IMR-90 (cell line): ENCODE measurements around the gene C2CD4C. TPM values are rescaled to one million over a fixed set of nuclear protein-coding genes. Genes with fewer than 3 reads are reported as not detected.

ENCODE experiments used
- ATAC-seq: fragments of 200-7000 bp; cut with Tn5 transposase; 2 replicates; pipeline ENCODE4 v1.9.1; 2020; ENCODE audit warnings: low read depth, mild to moderate bottlenecking, moderate library complexity
- BruUV-seq: library from RNA; stranded (reverse); fragments of 400-500 nt; replicated peaks from 2 replicates; lab custom pipeline; 2021; lab: Mats Ljungman, UMichigan
- CTCF ChIA-PET: fragments of 300-600 bp; formaldehyde crosslinking; extraction: SDS; loops from one replicate; lab custom pipeline; 2021; ENCODE audit warnings: antibody characterized with exemption; lab: Yijun Ruan, JAX
- POLR2A ChIA-PET: fragments of 300-600 bp; sonication (Branson Sonifier 250); formaldehyde crosslinking; loops from one replicate; lab custom pipeline; 2022; ENCODE audit warnings: antibody characterized with exemption; ENCODE audit not compliant: unreplicated experiment; lab: Charles Lee
- DNase-seq: peaks from one replicate; pipeline ENCODE4 v3.0.0; 2013
- H2AFZ ChIP-seq: replicated peaks from 2 replicates; pipeline ENCODE3; 2013; ENCODE audit warnings: low read length, mild to moderate bottlenecking; ENCODE audit not compliant: poor library complexity
- H2AK5ac ChIP-seq: 2 replicates; pipeline ENCODE4 v1.6.1; 2013; ENCODE audit warnings: low read depth, low read length, inconsistent platforms
- H2AK9ac ChIP-seq: replicated peaks from 2 replicates; pipeline ENCODE3; 2013; ENCODE audit warnings: mild to moderate bottlenecking, low read depth, low read length, moderate library complexity; ENCODE audit not compliant: poor library complexity
- H2BK120ac ChIP-seq: 2 replicates; pipeline ENCODE4 v1.6.1; 2013; ENCODE audit warnings: low read depth, low read length, inconsistent platforms
- H2BK15ac ChIP-seq: 3 replicates; pipeline ENCODE4 v1.6.1; 2013; ENCODE audit warnings: low read depth, low read length, inconsistent platforms
- H2BK20ac ChIP-seq: 2 replicates; pipeline ENCODE4 v1.6.1; 2013; ENCODE audit warnings: low read depth, mild to moderate bottlenecking, inconsistent platforms, low read length, moderate library complexity
- H2BK5ac ChIP-seq: 2 replicates; pipeline ENCODE4 v1.6.1; 2013; ENCODE audit warnings: mild to moderate bottlenecking, low read depth, low read length, inconsistent platforms; ENCODE audit not compliant: poor library complexity, severe bottlenecking
- H3K14ac ChIP-seq: replicated peaks from 2 replicates; pipeline ENCODE4 v1.6.1; 2013; ENCODE audit warnings: low read depth, low read length, inconsistent platforms
- H3K18ac ChIP-seq: 2 replicates; pipeline ENCODE4 v1.6.1; 2013; ENCODE audit warnings: low read depth, low read length, control low read depth
- H3K23ac ChIP-seq: 2 replicates; pipeline ENCODE4 v1.6.1; 2013; ENCODE audit warnings: low read depth, low read length, inconsistent platforms
- H3K27ac ChIP-seq: 2 replicates; pipeline ENCODE4 v1.5.1; 2013; ENCODE audit warnings: mild to moderate bottlenecking, control low read depth, low read length; ENCODE audit not compliant: insufficient read depth
- H3K27me3 ChIP-seq: 2 replicates; pipeline ENCODE4 v1.6.1; 2013; ENCODE audit warnings: low read length; ENCODE audit not compliant: control insufficient read depth, insufficient read depth
- H3K36me3 ChIP-seq: 2 replicates; pipeline ENCODE4 v1.6.1; 2013; ENCODE audit warnings: low read length, mixed read lengths; ENCODE audit not compliant: control insufficient read depth, insufficient read depth
- H3K4ac ChIP-seq: 2 replicates; pipeline ENCODE4 v1.6.1; 2013; ENCODE audit warnings: low read depth, low read length, inconsistent platforms
- H3K4me1 ChIP-seq: 2 replicates; pipeline ENCODE4 v1.6.1; 2013; ENCODE audit warnings: low read length, mixed read lengths; ENCODE audit not compliant: control insufficient read depth, insufficient read depth
- H3K4me2 ChIP-seq: 2 replicates; pipeline ENCODE4 v1.6.1; 2013; ENCODE audit warnings: low read depth, mild to moderate bottlenecking, control low read depth, low read length, moderate library complexity
- H3K4me3 ChIP-seq: 2 replicates; pipeline ENCODE4 v1.5.1; 2013; ENCODE audit warnings: low read depth, mild to moderate bottlenecking, control low read depth, low read length, moderate library complexity; ENCODE audit not compliant: insufficient read depth
- H3K56ac ChIP-seq: 2 replicates; pipeline ENCODE4 v1.6.1; 2013; ENCODE audit warnings: low read length, inconsistent platforms; ENCODE audit not compliant: insufficient read depth; ENCODE audit errors: extremely low read depth
- H3K79me1 ChIP-seq, 2 experiments: 2 replicates each; pipeline ENCODE4 v1.6.1; 2013; ENCODE audit warnings: low read length in 2 of 2, inconsistent platforms in 1 of 2, low read depth in 1 of 2
- H3K9ac ChIP-seq: 2 replicates; pipeline ENCODE4 v1.6.1; 2013; ENCODE audit warnings: low read depth, low read length, control low read depth
- H3K9me1 ChIP-seq: 2 replicates; pipeline ENCODE4 v1.6.1; 2013; ENCODE audit warnings: low read length, inconsistent platforms; ENCODE audit not compliant: insufficient read depth
- H3K9me3 ChIP-seq: 2 replicates; pipeline ENCODE4 v1.6.1; 2013; ENCODE audit warnings: low read length; ENCODE audit not compliant: control insufficient read depth, insufficient read depth
- H4K20me1 ChIP-seq: 2 replicates; pipeline ENCODE4 v1.6.1; 2013; ENCODE audit warnings: low read length, inconsistent platforms; ENCODE audit not compliant: insufficient read depth
- H4K5ac ChIP-seq: 2 replicates; pipeline ENCODE4 v1.6.1; 2013; ENCODE audit warnings: mild to moderate bottlenecking, low read depth, low read length, control low read depth
- H4K8ac ChIP-seq, 2 experiments: 2 replicates each; pipeline ENCODE4 v1.6.1; 2013; ENCODE audit warnings: low read depth in 2 of 2, low read length in 2 of 2, control low read depth in 1 of 2, inconsistent platforms in 1 of 2
- H4K91ac ChIP-seq: 2 replicates; pipeline ENCODE4 v1.6.1; 2013; ENCODE audit warnings: low read depth, low read length, inconsistent platforms; ENCODE audit not compliant: insufficient read depth
- CEBPB ChIP-seq: IDR thresholded peaks from 2 replicates; pipeline ENCODE4 v1.6.1; 2012; ENCODE audit warnings: low read depth, low read length, improper control_type of control experiment
- CHD1 ChIP-seq: IDR thresholded peaks from 2 replicates; pipeline ENCODE4 v1.6.1; 2012; ENCODE audit warnings: low read depth, low read length, improper control_type of control experiment
- MAFK ChIP-seq: IDR thresholded peaks from 2 replicates; pipeline ENCODE4 v1.6.1; 2012; ENCODE audit warnings: low read depth, low read length, improper control_type of control experiment
- MAZ ChIP-seq: IDR thresholded peaks from 2 replicates; pipeline ENCODE4 v1.6.1; 2012; ENCODE audit warnings: low read depth, mild to moderate bottlenecking, low read length, improper control_type of control experiment, moderate library complexity, borderline replicate concordance
- MXI1 ChIP-seq: IDR thresholded peaks from 2 replicates; pipeline ENCODE4 v1.6.1; 2012; ENCODE audit warnings: low read depth, mild to moderate bottlenecking, low read length, moderate library complexity, borderline replicate concordance
- NFE2L2 ChIP-seq: fragments of 150-350 bp; IDR thresholded peaks from 2 replicates; pipeline ENCODE4 v1.6.1; 2016; ENCODE audit warnings: low read depth, mild to moderate bottlenecking, low read length
- POLR2A ChIP-seq: IDR thresholded peaks from 2 replicates; pipeline ENCODE4 v1.6.1; 2012; ENCODE audit warnings: mild to moderate bottlenecking, low read depth, low read length
- RCOR1 ChIP-seq: IDR thresholded peaks from 2 replicates; pipeline ENCODE4 v1.6.1; 2012; ENCODE audit warnings: mild to moderate bottlenecking, low read length, improper control_type of control experiment; ENCODE audit not compliant: insufficient replicate concordance
- RFX5 ChIP-seq: IDR thresholded peaks from 2 replicates; pipeline ENCODE4 v1.8.0; 2012; ENCODE audit warnings: low read depth, mild to moderate bottlenecking, low read length, moderate library complexity
- SMC3 ChIP-seq: fragments of 150-350 bp; IDR thresholded peaks from 2 replicates; pipeline ENCODE4 v1.6.1; 2016; ENCODE audit warnings: low read depth, mild to moderate bottlenecking, antibody characterized with exemption, low read length, moderate library complexity
- WGBS, 2 experiments: methylation state at CpG; one replicate each; pipeline versions ENCODE4 v1.1.5 to v1.1.7; 2013; ENCODE audit warnings: missing lambda C conversion rate in 2 of 2; ENCODE audit not compliant: insufficient read length in 1 of 2; ENCODE audit errors: extremely low coverage in 2 of 2; 5-methylcytosine and 5-hydroxymethylcytosine counted together
- dilution Hi-C: fragments of 300-500 bp; cut with HindIII; formaldehyde crosslinking; loops from one replicate; pipeline ENCODE4 v1.14.3; 2018; ENCODE audit warnings: low sequenced_read_pairs; ENCODE audit not compliant: unreplicated experiment
- in situ Hi-C: fragments of 300-500 bp; cut with MboI; formaldehyde crosslinking; loops from 3 replicates; pipeline ENCODE4 v1.14.3; 2019; ENCODE audit warnings: low sequenced_read_pairs, inconsistent platforms, mixed read lengths
- intact Hi-C: fragments of 100-400 bp; cut with micrococcal nuclease; formaldehyde crosslinking; loops from 2 replicates; pipeline ENCODE4 v1.10.0; 2022
- polyA plus RNA-seq, 3 experiments: library from polyadenylated mRNA; depleted of rRNA; stranded (reverse); fragments of >200 nt; gene quantifications; 2 replicates each; pipeline ENCODE4 v1.2.3, GENCODE V29; 2012; ENCODE audit warnings: low replicate concordance in 1 of 3
- total RNA-seq: library from RNA; depleted of rRNA; stranded (reverse); fragments of >200 nt; gene quantifications from 2 replicates; pipeline ENCODE4 v1.2.3, GENCODE V29; 2012
- TF ChIP-seq, protein P1 (sequence below): conservative IDR thresholded peaks from 2 replicates; pipeline ENCODE4 v1.5.1; 2012; ENCODE audit warnings: mild to moderate bottlenecking, low read depth, low read length, improper control_type of control experiment
- TF ChIP-seq, protein P2 (sequence below): fragments of 150-350 bp; IDR thresholded peaks from 2 replicates; pipeline ENCODE4 v1.6.1; 2017; ENCODE audit warnings: mild to moderate bottlenecking, antibody characterized with exemption, low read length, low read depth

Gene C2CD4C
- total and polyA plus RNA-seq, 2 of the 4 experiments (the other 2 are of a cell fraction) = under 0.01 to 0.07 TPM

DNA sequence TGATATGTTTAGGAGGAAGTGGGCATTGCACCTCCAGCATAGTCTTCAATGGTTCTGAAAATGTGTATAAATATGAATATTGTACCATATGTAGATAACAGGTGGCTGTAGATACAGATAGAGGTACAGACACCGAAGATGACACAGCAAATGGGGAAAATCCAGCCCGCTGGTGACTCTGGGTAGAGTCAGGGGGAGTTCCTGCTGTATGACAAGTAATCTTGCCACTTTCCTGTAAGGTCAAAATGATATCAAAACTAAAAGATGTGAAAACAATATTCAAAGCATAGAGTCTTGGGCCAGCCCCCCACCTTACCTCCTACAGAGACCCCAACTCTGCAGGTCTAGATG, 17.8 kb downstream of the C2CD4C start:
- H3K27me3 ChIP-seq = peaks cover 10% of the 10 kb centered on the region
- H2BK15ac ChIP-seq = no peak overlapping the region
- BruUV-seq = no TSS peak
- no peaks in the 10 kb centered on the region for H3K79me1 ChIP-seq
- H3K14ac ChIP-seq = no peak overlapping the region
- no peaks in the 10 kb centered on the region for H3K9me1 ChIP-seq
- H2AK9ac ChIP-seq = no peak overlapping the region
- intact Hi-C loops (no loop called here), dilution Hi-C loops (no loop called here), in situ Hi-C loops (no loop called here)
- H3K4ac ChIP-seq = no peak overlapping the region
- H3K9ac ChIP-seq = no peak overlapping the region
- H2BK5ac ChIP-seq = no peak overlapping the region
- no peaks in the 10 kb centered on the region for H3K4me1 ChIP-seq
- CTCF ChIA-PET = no interaction called here
- no peak for DNase-seq
- no peak overlapping the region for H3K18ac ChIP-seq
- no peak overlapping the region for H3K4me2 ChIP-seq
- H2AK5ac ChIP-seq = no peak overlapping the region
- no peak overlapping the region for H3K56ac ChIP-seq
- POLR2A ChIA-PET = no interaction called here
- H4K91ac ChIP-seq = no peak overlapping the region
- no peak overlapping the region for H4K5ac ChIP-seq
- no peak overlapping the region for H2BK20ac ChIP-seq
- no peak for TF ChIP-seq RCOR1
- no peak for TF ChIP-seq CEBPB
- TF ChIP-seq MAFK = no peak
- TF ChIP-seq NFE2L2 = no peak
- TF ChIP-seq SMC3 = no peak
- TF ChIP-seq, protein P1, sequence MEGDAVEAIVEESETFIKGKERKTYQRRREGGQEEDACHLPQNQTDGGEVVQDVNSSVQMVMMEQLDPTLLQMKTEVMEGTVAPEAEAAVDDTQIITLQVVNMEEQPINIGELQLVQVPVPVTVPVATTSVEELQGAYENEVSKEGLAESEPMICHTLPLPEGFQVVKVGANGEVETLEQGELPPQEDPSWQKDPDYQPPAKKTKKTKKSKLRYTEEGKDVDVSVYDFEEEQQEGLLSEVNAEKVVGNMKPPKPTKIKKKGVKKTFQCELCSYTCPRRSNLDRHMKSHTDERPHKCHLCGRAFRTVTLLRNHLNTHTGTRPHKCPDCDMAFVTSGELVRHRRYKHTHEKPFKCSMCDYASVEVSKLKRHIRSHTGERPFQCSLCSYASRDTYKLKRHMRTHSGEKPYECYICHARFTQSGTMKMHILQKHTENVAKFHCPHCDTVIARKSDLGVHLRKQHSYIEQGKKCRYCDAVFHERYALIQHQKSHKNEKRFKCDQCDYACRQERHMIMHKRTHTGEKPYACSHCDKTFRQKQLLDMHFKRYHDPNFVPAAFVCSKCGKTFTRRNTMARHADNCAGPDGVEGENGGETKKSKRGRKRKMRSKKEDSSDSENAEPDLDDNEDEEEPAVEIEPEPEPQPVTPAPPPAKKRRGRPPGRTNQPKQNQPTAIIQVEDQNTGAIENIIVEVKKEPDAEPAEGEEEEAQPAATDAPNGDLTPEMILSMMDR = no peak
- no peak for TF ChIP-seq RFX5
- TF ChIP-seq CHD1 = no peak
- no peak for TF ChIP-seq MXI1
- no peak for TF ChIP-seq MAZ
- TF ChIP-seq, protein P2, sequence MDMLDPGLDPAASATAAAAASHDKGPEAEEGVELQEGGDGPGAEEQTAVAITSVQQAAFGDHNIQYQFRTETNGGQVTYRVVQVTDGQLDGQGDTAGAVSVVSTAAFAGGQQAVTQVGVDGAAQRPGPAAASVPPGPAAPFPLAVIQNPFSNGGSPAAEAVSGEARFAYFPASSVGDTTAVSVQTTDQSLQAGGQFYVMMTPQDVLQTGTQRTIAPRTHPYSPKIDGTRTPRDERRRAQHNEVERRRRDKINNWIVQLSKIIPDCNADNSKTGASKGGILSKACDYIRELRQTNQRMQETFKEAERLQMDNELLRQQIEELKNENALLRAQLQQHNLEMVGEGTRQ = no peak
- no peak for TF ChIP-seq POLR2A
- no peak overlapping the region for H2AFZ ChIP-seq
- H3K23ac ChIP-seq = no peak overlapping the region
- WGBS, 2 experiments = no CpG with 5 or more reads among the region's 2 CpGs
- no peak overlapping the region for H3K27ac ChIP-seq
- no peak overlapping the region for H3K4me3 ChIP-seq
- H4K8ac ChIP-seq = no peak overlapping the region
- no peak overlapping the region for H2BK120ac ChIP-seq
- no peaks in the 10 kb centered on the region for H3K36me3 ChIP-seq
- no peak for ATAC-seq
- H3K9me3 ChIP-seq = peaks cover 7% of the 10 kb centered on the region; the same call in 1 of the 2 replicates
- H4K20me1 ChIP-seq = no peaks in the 10 kb centered on the region
